GM12865 (cell line): ENCODE data around the gene NEGR1.

Experiments
- DNase-seq: peaks from one replicate; pipeline ENCODE4 v3.0.0; 2010; ENCODE audit warnings: low read depth
- H3K4me3 ChIP-seq: 2 replicates; pipeline ENCODE4 v1.5.1; 2011; ENCODE audit warnings: mild to moderate bottlenecking, low read depth, low read length, control low read depth
- CTCF ChIP-seq: IDR thresholded peaks from 2 replicates; pipeline ENCODE4 v1.5.1; 2011; ENCODE audit warnings: low read length, control low read depth, low read depth, inconsistent platforms; ENCODE audit not compliant: insufficient read depth; ENCODE audit errors: missing control alignments

NEGR1 gene

GRCh38 chr1:71940261-71940660 lies 342.1 kb downstream of the NEGR1 start:
- no peak for TF ChIP-seq CTCF
- no peak for DNase-seq
- H3K4me3 ChIP-seq: no peak overlapping the region

- DNase-seq: no peak
- no peak overlapping the region for H3K4me3 ChIP-seq
- TF ChIP-seq CTCF: no peak
Observed at GRCh38 chr1:71930511-71930910, 351.8 kb downstream of the NEGR1 start.

GRCh38 chr1:71921935-71922559 lies 360.3 kb downstream of the NEGR1 start:
- DNase-seq: no peak
- TF ChIP-seq CTCF: no peak

GRCh38 chr1:71921204-71921603 lies 361.1 kb downstream of the NEGR1 start:
- TF ChIP-seq CTCF: no peak
- no peak overlapping the region for H3K4me3 ChIP-seq
- DNase-seq: no peak

More at GRCh38 chr1:71921935-71922559, 360.3 kb downstream of the NEGR1 start:
- no peak overlapping the region for H3K4me3 ChIP-seq

- no peak for TF ChIP-seq CTCF
Observed at GRCh38 chr1:71920556-71920955, 361.8 kb downstream of the NEGR1 start.

GRCh38 chr1:71919811-71920509 lies 362.4 kb downstream of the NEGR1 start:
- no peak overlapping the region for H3K4me3 ChIP-seq
- TF ChIP-seq CTCF: no peak
- DNase-seq: no peak

More at GRCh38 chr1:71920556-71920955, 361.8 kb downstream of the NEGR1 start:
- no peak for DNase-seq
- no peak overlapping the region for H3K4me3 ChIP-seq
